Lung (tissue), 12 donors: ENCODE measurements around the gene TSPAN14. TPM values are rescaled to one million over a fixed set of nuclear protein-coding genes. Genes with fewer than 3 reads are reported as not detected.
A peak's percentile ranks its signal among the peaks of the same experiment; 100 is the strongest.

ENCODE experiments used
- ATAC-seq: fragments of 200-7000 bp; cut with Tn5 transposase; one replicate; pipeline ENCODE4 v1.9.1; 2020; ENCODE audit warnings: moderate number of reproducible peaks; ENCODE audit not compliant: insufficient read depth, low FRiP score
- DNase-seq, 3 donors: peaks; one replicate each; pipeline ENCODE4 v3.0.0-alpha.2; 2013 to 2017
- H3K27ac ChIP-seq, 2 donors: one replicate each; pipeline ENCODE4 v1.5.1; 2013; ENCODE audit warnings: mild to moderate bottlenecking in 2 of 2, moderate library complexity in 2 of 2, control low read depth in 1 of 2, inconsistent platforms in 1 of 2, low read depth in 1 of 2, low read length in 1 of 2
- H3K27me3 ChIP-seq, 3 donors: one replicate each; pipeline ENCODE4 v1.5.1; 2013; ENCODE audit warnings: low read length in 2 of 3; ENCODE audit not compliant: control insufficient read depth in 3 of 3, insufficient read depth in 3 of 3
- H3K36me3 ChIP-seq, 4 donors: one replicate each; pipeline ENCODE4 v1.5.1; 2013; ENCODE audit warnings: low read length in 4 of 4, mild to moderate bottlenecking in 1 of 4, moderate library complexity in 1 of 4; ENCODE audit not compliant: control insufficient read depth in 4 of 4, insufficient read depth in 4 of 4
- H3K4me1 ChIP-seq, 5 donors: one replicate each; pipeline ENCODE4 v1.5.1; 2013; ENCODE audit warnings: low read length in 5 of 5, mild to moderate bottlenecking in 2 of 5, moderate library complexity in 1 of 5; ENCODE audit not compliant: control insufficient read depth in 5 of 5, insufficient read depth in 5 of 5
- H3K4me3 ChIP-seq: one replicate; pipeline ENCODE4 v1.5.1; 2013; ENCODE audit warnings: mild to moderate bottlenecking, control low read depth, moderate library complexity
- H3K9ac ChIP-seq, 2 donors: one replicate each; pipeline ENCODE4 v1.5.1; 2013; ENCODE audit warnings: low read length in 2 of 2, control low read depth in 1 of 2; ENCODE audit not compliant: insufficient read depth in 1 of 2
- H3K9me3 ChIP-seq, 4 donors: one replicate each; pipeline ENCODE4 v1.5.1; 2013; ENCODE audit warnings: low read length in 3 of 4, mild to moderate bottlenecking in 1 of 4, moderate library complexity in 1 of 4; ENCODE audit not compliant: control insufficient read depth in 4 of 4, insufficient read depth in 3 of 4
- WGBS, 2 donors: extraction: QIAGEN DNeasy Blood & Tissue Kit; methylation state at CpG; one replicate each; pipeline ENCODE4 v1.1.7; 2013; 5-methylcytosine and 5-hydroxymethylcytosine counted together
- polyA plus RNA-seq, 2 donors: library from polyadenylated mRNA; stranded (reverse); fragments of 200-250 nt; gene quantifications; one replicate each; pipeline ENCODE4 v1.2.1, GENCODE V29; 2013
- total RNA-seq, 2 donors: library from RNA; depleted of rRNA in 1 of 2; stranded (reverse); fragments of >200 nt in 1 of 2; gene quantifications; one replicate each; pipeline ENCODE4 v1.2.1, GENCODE V29; 2014 to 2021
- TF ChIP-seq, protein P1 (sequence below): IDR thresholded peaks from 2 replicates; pipeline ENCODE4 v1.5.1; 2012; ENCODE audit warnings: mild to moderate bottlenecking; ENCODE audit errors: control extremely low read depth, extremely low read depth
- donor health status: control.
- donor health status: control.
- donor health status: Bipolar disorder and iron deficiency.
- donor health status: healthy.
- donor health status: DM: yes; HTN: yes; CAD: no.

Gene TSPAN14
- total and polyA plus RNA-seq, 4 donors: 40.9 to 187 (median 116) TPM

DNA sequence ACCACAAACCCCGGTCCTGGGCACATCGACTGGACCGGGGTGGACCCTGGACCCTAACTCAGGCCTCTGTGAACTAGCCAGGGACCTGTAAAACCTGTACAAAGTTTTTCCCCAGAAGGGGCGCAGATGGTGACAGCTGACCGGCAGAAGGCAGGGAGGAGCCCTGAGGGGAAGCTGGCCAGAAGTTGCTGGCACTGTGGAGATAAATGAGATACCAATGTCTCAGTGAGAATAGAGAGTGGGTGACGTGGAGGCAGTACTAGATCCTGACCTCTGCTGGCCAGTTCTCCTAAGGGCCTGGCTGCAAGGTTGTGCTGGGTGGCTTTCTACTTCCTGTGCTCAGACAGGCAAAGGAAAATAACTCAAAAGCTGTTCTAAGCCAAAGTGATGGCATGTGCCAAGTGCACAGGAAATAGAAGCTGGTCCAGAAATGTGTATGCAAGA, 10.6 kb upstream of the TSPAN14 start:
- DNase-seq (no peak), ATAC-seq (peak; percentile 20)
- peaks cover 0 to 19% (median 1%) of the 10 kb centered on the region in 5 donors for H3K4me1 ChIP-seq
- H3K27me3 ChIP-seq: no peaks in the 10 kb centered on the region
- H3K9ac ChIP-seq: no peak overlapping the region
- TF ChIP-seq, protein P1, sequence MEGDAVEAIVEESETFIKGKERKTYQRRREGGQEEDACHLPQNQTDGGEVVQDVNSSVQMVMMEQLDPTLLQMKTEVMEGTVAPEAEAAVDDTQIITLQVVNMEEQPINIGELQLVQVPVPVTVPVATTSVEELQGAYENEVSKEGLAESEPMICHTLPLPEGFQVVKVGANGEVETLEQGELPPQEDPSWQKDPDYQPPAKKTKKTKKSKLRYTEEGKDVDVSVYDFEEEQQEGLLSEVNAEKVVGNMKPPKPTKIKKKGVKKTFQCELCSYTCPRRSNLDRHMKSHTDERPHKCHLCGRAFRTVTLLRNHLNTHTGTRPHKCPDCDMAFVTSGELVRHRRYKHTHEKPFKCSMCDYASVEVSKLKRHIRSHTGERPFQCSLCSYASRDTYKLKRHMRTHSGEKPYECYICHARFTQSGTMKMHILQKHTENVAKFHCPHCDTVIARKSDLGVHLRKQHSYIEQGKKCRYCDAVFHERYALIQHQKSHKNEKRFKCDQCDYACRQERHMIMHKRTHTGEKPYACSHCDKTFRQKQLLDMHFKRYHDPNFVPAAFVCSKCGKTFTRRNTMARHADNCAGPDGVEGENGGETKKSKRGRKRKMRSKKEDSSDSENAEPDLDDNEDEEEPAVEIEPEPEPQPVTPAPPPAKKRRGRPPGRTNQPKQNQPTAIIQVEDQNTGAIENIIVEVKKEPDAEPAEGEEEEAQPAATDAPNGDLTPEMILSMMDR: no peak
- WGBS, 2 donors: 59 to 63% methylated on average over 6 of the region's 6 CpGs
- no peaks in the 10 kb centered on the region for H3K9me3 ChIP-seq
- H3K27ac ChIP-seq: peak overlapping the region in 1 of 2 donors; percentile 42
- H3K4me3 ChIP-seq: no peak overlapping the region
- no peaks in the 10 kb centered on the region for H3K36me3 ChIP-seq

DNA sequence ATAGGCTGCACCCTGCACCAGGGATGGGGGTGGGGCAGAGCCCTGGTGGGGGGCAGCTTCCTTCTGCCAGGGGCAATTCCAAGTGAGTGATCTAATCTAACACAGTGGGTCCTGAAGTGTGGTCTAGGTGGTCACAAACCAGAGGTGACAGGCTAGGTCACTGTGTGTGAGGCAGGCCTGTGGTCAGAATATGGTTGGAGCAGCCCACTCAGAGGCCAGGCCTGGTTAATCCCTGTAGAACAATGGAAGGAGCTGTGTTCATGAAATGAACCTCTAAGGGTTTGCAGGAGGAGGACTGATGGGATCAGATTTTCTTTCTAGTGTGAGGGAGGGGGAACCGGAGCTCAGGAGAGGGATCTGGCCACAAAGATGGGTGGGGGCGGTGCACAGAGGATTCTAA, 10.0 kb upstream of the TSPAN14 start:
- ATAC-seq (no peak), DNase-seq (no peak)
- WGBS, 2 donors: 68 to 76% methylated on average over 2 of the region's 2 CpGs
- Histone ChIP-seq H3K36me3 (no peaks in the 10 kb centered on the region), H3K27me3 (no peaks in the 10 kb centered on the region), H3K4me1 (peaks cover 0 to 19% (median 1%) of the 10 kb centered on the region in 5 donors), H3K9ac (no peak overlapping the region), H3K9me3 (no peaks in the 10 kb centered on the region), H3K4me3 (no peak overlapping the region), H3K27ac (peak overlapping the region in 1 of 2 donors; percentile 26)
- TF ChIP-seq, protein P1: no peak

DNA sequence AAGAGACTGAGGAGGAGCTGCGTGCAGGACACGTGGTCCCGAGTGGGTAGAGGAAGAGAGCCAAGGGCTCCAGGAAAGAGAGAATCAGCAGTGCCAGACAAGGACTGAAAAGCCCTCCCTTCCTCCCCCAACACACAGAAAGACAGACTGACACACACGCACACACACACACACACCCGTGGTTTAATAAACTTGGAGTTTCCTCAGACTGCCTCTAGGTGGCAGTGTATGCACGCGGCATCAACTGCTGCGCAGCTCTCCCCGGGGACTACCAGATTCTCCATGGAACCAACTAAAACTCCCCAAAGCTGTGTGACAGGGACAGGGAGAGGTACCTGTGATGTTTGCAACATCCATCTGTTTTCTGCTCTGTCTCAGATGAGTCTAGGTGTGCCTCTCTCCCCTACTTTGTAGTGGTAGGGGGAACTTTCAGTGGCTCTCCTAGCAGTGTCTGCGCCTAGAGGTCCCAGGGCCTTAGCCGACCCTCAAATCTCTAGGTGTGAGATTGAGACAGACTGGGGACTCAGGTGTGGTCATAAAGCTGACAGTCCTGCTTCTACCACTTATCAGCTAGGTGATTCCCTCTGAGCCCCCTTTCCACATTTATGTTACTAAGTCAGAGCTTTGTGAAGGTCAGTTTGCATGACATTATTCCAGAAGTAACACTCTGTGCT, 9.3 kb upstream of the TSPAN14 start:
- H3K4me3 ChIP-seq: no peak overlapping the region
- WGBS, 2 donors: 18 to 19% methylated on average over 11 of the region's 11 CpGs
- TF ChIP-seq, protein P1: peak; percentile 72
- H3K4me1 ChIP-seq: peaks cover 0 to 19% (median 1%) of the 10 kb centered on the region in 5 donors
- no peaks in the 10 kb centered on the region for H3K27me3 ChIP-seq
- DNase-seq: peak; percentile 75 to 80 (median 79)
- H3K27ac ChIP-seq: peak overlapping the region in 1 of 2 donors; percentile 28
- H3K9me3 ChIP-seq: no peaks in the 10 kb centered on the region
- no peaks in the 10 kb centered on the region for H3K36me3 ChIP-seq
- ATAC-seq: peak; percentile 82
- no peak overlapping the region for H3K9ac ChIP-seq
